ENCODE results near the gene FIZ1. TPM values are rescaled to one million over a fixed set of nuclear protein-coding genes. Genes with fewer than 3 reads are reported as not detected.

Gene FIZ1
- total RNA-seq, 1 donor from 2014 or later: 31.7 TPM

DNA sequence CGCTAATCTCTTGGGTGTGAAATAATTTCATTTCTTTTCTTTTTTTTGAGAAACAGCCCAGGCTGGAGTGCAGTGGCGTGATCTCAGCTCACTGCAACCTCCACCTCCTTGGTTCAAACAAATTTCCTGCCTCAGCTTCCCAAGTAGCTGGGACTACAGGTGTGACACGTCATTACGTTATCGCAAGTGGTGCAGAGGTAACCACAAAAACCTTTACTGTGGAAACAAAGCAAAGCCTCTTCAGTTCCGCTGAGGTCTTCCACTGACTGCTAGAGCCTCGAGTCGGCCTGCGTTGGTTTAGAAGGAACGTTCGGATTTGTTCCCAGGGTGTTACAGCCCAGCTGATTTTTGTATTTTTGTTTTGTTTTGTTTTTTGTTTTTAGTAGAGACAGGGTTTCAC, 27.0 kb upstream of the FIZ1 start:
- peaks cover 4% of the 10 kb centered on the region for H3K36me3 Mint-ChIP-seq
- H3K9me3 Mint-ChIP-seq: no peaks in the 10 kb centered on the region
- TF ChIP-seq, protein P1, sequence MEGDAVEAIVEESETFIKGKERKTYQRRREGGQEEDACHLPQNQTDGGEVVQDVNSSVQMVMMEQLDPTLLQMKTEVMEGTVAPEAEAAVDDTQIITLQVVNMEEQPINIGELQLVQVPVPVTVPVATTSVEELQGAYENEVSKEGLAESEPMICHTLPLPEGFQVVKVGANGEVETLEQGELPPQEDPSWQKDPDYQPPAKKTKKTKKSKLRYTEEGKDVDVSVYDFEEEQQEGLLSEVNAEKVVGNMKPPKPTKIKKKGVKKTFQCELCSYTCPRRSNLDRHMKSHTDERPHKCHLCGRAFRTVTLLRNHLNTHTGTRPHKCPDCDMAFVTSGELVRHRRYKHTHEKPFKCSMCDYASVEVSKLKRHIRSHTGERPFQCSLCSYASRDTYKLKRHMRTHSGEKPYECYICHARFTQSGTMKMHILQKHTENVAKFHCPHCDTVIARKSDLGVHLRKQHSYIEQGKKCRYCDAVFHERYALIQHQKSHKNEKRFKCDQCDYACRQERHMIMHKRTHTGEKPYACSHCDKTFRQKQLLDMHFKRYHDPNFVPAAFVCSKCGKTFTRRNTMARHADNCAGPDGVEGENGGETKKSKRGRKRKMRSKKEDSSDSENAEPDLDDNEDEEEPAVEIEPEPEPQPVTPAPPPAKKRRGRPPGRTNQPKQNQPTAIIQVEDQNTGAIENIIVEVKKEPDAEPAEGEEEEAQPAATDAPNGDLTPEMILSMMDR (IDR thresholded peaks at IDR 0.05; ENCODE audit: unreplicated experiment): no peak
- H3K27me3 Mint-ChIP-seq (ENCODE audit: low read depth): no peaks in the 10 kb centered on the region
- no peak for DNase-seq (ENCODE audit: low spot score in 2 of 2, unreplicated experiment in 2 of 2)
- H3K27ac Mint-ChIP-seq: no peak overlapping the region
- peaks cover 14% of the 10 kb centered on the region for H3K4me1 Mint-ChIP-seq
- H3K4me3 Mint-ChIP-seq: no peak overlapping the region

DNA sequence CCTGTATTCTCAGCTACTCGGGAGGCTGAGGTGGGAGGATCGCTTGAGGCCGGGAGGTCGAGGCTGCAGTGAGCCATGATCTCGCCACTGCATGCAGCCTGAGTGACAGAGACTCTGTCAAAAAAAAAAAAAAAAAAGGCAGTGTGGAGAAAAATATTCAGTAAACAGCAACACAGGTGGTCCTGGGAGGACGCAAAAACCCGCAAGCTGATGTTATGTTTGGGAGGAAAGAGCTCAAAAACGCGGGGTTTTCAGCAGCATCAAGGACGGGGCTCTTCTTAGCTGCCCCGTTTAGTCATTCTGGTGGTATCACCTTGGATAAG, 25.6 kb upstream of the FIZ1 start:
- no peak for DNase-seq (ENCODE audit: low spot score in 2 of 2, unreplicated experiment in 2 of 2)
- Mint-ChIP-seq H3K4me1 (peaks cover 14% of the 10 kb centered on the region), H3K27me3 (ENCODE audit: low read depth) (no peaks in the 10 kb centered on the region), H3K27ac (peak overlapping the region; percentile 99), H3K4me3 (peak overlapping the region; percentile 88), H3K9me3 (no peaks in the 10 kb centered on the region), H3K36me3 (peaks cover 9% of the 10 kb centered on the region)
- TF ChIP-seq, protein P1 (IDR thresholded peaks at IDR 0.05; ENCODE audit: unreplicated experiment): no peak

DNA sequence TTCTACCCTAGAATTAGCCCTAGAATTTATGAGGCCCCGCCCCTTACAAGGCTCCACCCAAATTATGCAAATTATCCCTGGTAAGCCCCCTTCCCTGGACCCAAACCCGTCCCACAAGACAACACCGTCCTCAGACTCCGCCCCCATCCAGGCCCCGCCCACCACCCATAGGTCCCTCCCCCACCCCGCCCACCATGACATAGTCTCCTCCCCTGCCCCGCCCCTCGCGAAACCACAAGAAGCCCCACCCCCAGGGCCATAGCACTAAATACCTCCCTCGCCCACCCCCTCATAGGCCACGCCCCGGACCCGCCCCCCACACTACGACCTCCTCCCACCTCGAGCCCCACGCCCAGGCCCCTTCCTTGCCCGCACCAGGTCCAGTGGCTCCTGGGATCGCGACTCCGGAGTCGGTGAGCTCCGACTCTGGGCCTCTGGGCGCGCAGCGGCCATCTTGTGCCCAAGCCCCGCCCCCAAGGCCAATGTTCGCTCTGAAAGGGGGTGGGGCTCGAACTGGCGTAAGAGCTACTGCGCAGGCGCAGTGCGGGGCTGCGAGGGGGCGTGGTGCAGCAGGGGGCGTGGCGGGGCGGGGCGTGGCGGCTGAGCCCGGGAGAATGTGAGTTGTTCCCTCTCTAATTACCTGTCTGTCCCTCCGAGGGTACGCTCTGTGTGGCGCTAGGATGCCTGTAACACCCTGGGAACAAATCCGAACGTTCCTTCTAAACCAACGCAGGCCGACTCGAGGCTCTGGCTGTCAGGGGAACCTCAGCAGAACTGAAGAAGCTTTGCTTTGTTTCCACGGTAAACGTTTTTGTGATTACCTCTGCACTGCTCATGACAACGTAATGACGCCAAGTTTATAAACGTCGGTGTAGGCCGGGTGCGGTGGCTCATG, 25.0 kb upstream of the FIZ1 start, which contains the start of gene ZNF784:
Gene ZNF784, minus strand, starts transcription at position 458 of the 895 bp plus-strand sequence. Its CDS starts 5 bp downstream, at position 453.
- Mint-ChIP-seq H3K9me3 (no peaks in the 10 kb centered on the region), H3K4me3 (peak within 1 kb of the TSS; percentile 88), H3K27ac (peak within 1 kb of the TSS; percentile 99), H3K36me3 (peaks cover 9% of the 10 kb centered on the region), H3K27me3 (ENCODE audit: low read depth) (no peaks in the 10 kb centered on the region), H3K4me1 (peaks cover 14% of the 10 kb centered on the region)
- TF ChIP-seq, protein P1 (IDR thresholded peaks at IDR 0.05; ENCODE audit: unreplicated experiment): no peak
- peak; percentile 96 to 98 for DNase-seq (ENCODE audit: low spot score in 2 of 2, unreplicated experiment in 2 of 2)

DNA sequence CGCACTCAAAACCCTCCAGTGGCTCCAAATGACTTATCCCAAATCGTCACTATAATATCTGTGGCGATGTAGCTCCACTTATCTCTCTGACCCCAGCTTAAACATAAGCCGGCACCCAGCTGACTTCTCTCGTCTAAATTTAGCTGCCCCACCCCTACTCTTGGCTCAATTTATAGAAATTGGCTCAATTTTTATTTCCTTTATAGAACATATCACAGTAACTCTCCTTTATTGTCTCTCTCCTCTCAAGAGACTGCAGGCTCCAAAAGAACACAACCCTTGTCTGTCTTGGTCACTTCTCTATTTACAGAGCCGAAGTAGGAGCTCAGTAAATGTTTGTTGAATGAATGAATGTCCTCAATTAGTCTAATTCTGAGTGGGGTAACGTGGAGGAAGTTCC, 24.2 kb upstream of the FIZ1 start:
- Mint-ChIP-seq H3K4me1 (peaks cover 14% of the 10 kb centered on the region), H3K4me3 (peak overlapping the region; percentile 88), H3K27me3 (ENCODE audit: low read depth) (no peaks in the 10 kb centered on the region), H3K9me3 (no peaks in the 10 kb centered on the region), H3K27ac (peak overlapping the region; percentile 99), H3K36me3 (peaks cover 9% of the 10 kb centered on the region)
- DNase-seq (ENCODE audit: low spot score in 2 of 2, unreplicated experiment in 2 of 2): no peak
- TF ChIP-seq, protein P1 (IDR thresholded peaks at IDR 0.05; ENCODE audit: unreplicated experiment): no peak

DNA sequence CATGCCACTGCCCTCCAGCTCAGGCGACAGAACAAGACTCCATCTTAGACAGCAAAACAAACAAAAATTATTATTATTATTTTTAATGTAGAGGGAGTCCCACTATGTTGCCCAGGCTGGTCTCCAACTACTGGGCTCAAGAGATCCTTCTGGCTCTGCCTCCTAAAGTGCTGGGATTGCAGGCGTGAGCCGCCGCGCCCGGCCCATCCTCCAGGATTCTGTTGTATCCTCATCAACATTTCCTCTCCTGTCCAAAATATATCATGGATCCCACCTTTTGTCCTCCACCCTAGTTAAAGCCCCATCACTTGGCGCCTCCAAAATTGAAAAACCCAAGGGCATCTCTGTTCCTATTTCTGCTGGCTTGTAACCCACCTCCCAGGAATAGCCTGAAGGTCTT, 23.8 kb upstream of the FIZ1 start:
- TF ChIP-seq, protein P1 (IDR thresholded peaks at IDR 0.05; ENCODE audit: unreplicated experiment): no peak
- peak overlapping the region; percentile 26 for H3K4me3 Mint-ChIP-seq
- H3K27me3 Mint-ChIP-seq (ENCODE audit: low read depth): no peaks in the 10 kb centered on the region
- DNase-seq (ENCODE audit: low spot score in 2 of 2, unreplicated experiment in 2 of 2): no peak
- peak overlapping the region; percentile 69 for H3K27ac Mint-ChIP-seq
- peaks cover 9% of the 10 kb centered on the region for H3K36me3 Mint-ChIP-seq
- H3K4me1 Mint-ChIP-seq: peaks cover 14% of the 10 kb centered on the region
- H3K9me3 Mint-ChIP-seq: no peaks in the 10 kb centered on the region
